ENCODE results near the gene TUBGCP6. TPM values are rescaled to one million over a fixed set of nuclear protein-coding genes. Genes with fewer than 3 reads are reported as not detected.

TUBGCP6 gene
- total and polyA plus RNA-seq, 2 donors (not counting 1 experiment from before 2014, with no cell fraction given), result 137 to 178 TPM

GRCh38 chr22:50178871-50179869 lies 65.7 kb downstream of the TUBGCP6 start:
- H3K4me2 ChIP-seq (replicated peaks; ENCODE audit: low read depth, low read length, poor library complexity, severe bottlenecking), result peak overlapping the region; percentile 29
- ATAC-seq (ENCODE audit: low read depth) (no peak), DNase-seq (no peak)
- H3K27ac ChIP-seq (ENCODE audit: low read length in 2 of 2), result no peak overlapping the region
- H3K4me3 ChIP-seq (ENCODE audit: control extremely low read depth in 1 of 5, extremely low read depth in 1 of 5, insufficient read depth in 1 of 5, low read depth in 2 of 5, low read length in 4 of 5), result no peak overlapping the region
- peaks cover 23% of the 10 kb centered on the region for H3K4me1 Mint-ChIP-seq
- no peak overlapping the region for H2AFZ ChIP-seq (ENCODE audit: insufficient read depth, low read depth, low read length, poor library complexity, severe bottlenecking)
- peaks cover 13% of the 10 kb centered on the region for H3K27me3 Mint-ChIP-seq
- H3K27me3 ChIP-seq (replicated peaks in 1 of 4; ENCODE audit: control extremely low read depth in 1 of 4, control insufficient read depth in 3 of 4, insufficient read depth in 4 of 4, low read length in 3 of 4), result peaks cover 0 to 15% (median 0%) of the 10 kb centered on the region in 4 experiments
- H4K20me1 ChIP-seq (ENCODE audit: control insufficient read depth, insufficient read depth, low read length, poor library complexity, severe bottlenecking), result no peaks in the 10 kb centered on the region
- no peaks in the 10 kb centered on the region for H3K36me3 ChIP-seq (replicated peaks in 1 of 2; ENCODE audit: control extremely low read depth in 1 of 2, control insufficient read depth in 1 of 2, extremely low read depth in 1 of 2, insufficient read depth in 2 of 2, low read length in 1 of 2)
- H3K9me3 ChIP-seq (ENCODE audit: control extremely low read depth in 1 of 3, control insufficient read depth in 2 of 3, insufficient read depth in 1 of 3, low read length in 2 of 3), result peaks cover 0 to 5% (median 0%) of the 10 kb centered on the region in 3 donors
- WGBS (ENCODE audit: insufficient coverage), result 93% methylated on average over 55 of the region's 64 CpGs
- no peak overlapping the region for H3K9ac ChIP-seq (ENCODE audit: low read length)
- H3K9me3 Mint-ChIP-seq (ENCODE audit: insufficient read depth), result no peaks in the 10 kb centered on the region
- POLR2A ChIA-PET, result no interaction called here
- peaks cover 19 to 22% of the 10 kb centered on the region in 2 donors for H3K4me1 ChIP-seq (ENCODE audit: control insufficient read depth in 2 of 2, insufficient read depth in 2 of 2, low read length in 2 of 2)
- TF ChIP-seq EZH2 (IDR thresholded peaks at IDR 0.05; ENCODE audit: borderline replicate concordance, insufficient read depth, low read depth, low read length, poor library complexity, severe bottlenecking), result no peak
- no peak for TF ChIP-seq CTCF (IDR thresholded peaks at IDR 0.05)
- H3K79me2 ChIP-seq (ENCODE audit: control insufficient read depth, insufficient read depth, low read length), result no peaks in the 10 kb centered on the region
- intact Hi-C loops (cut with micrococcal nuclease), result no loop called here
- CTCF ChIA-PET, result no interaction called here
- no peak overlapping the region for H3K4me3 Mint-ChIP-seq
- H3K27ac Mint-ChIP-seq, result no peak overlapping the region

GRCh38 chr22:50178471-50178864 lies 66.4 kb downstream of the TUBGCP6 start:
- Mint-ChIP-seq H3K9me3 (ENCODE audit: insufficient read depth) (no peaks in the 10 kb centered on the region), H3K4me3 (no peak overlapping the region), H3K4me1 (peaks cover 25% of the 10 kb centered on the region), H3K27ac (no peak overlapping the region), H3K27me3 (peaks cover 13% of the 10 kb centered on the region)
- POLR2A ChIA-PET, result no interaction called here
- no peak overlapping the region for H3K27ac ChIP-seq (ENCODE audit: low read length in 2 of 2)
- WGBS (ENCODE audit: insufficient coverage), result 91% methylated on average over 22 of the region's 22 CpGs
- H2AFZ ChIP-seq (ENCODE audit: insufficient read depth, low read depth, low read length, poor library complexity, severe bottlenecking), result no peak overlapping the region
- peaks cover 0 to 5% (median 0%) of the 10 kb centered on the region in 3 donors for H3K9me3 ChIP-seq (ENCODE audit: control extremely low read depth in 1 of 3, control insufficient read depth in 2 of 3, insufficient read depth in 1 of 3, low read length in 2 of 3)
- H4K20me1 ChIP-seq (ENCODE audit: control insufficient read depth, insufficient read depth, low read length, poor library complexity, severe bottlenecking), result no peaks in the 10 kb centered on the region
- peaks cover 22 to 28% of the 10 kb centered on the region in 2 donors for H3K4me1 ChIP-seq (ENCODE audit: control insufficient read depth in 2 of 2, insufficient read depth in 2 of 2, low read length in 2 of 2)
- no peak for DNase-seq
- no peaks in the 10 kb centered on the region for H3K36me3 ChIP-seq (replicated peaks in 1 of 2; ENCODE audit: control extremely low read depth in 1 of 2, control insufficient read depth in 1 of 2, extremely low read depth in 1 of 2, insufficient read depth in 2 of 2, low read length in 1 of 2)
- peaks cover 0 to 9% (median 0%) of the 10 kb centered on the region in 4 experiments for H3K27me3 ChIP-seq (replicated peaks in 1 of 4; ENCODE audit: control extremely low read depth in 1 of 4, control insufficient read depth in 3 of 4, insufficient read depth in 4 of 4, low read length in 3 of 4)
- CTCF ChIA-PET, result no interaction called here
- no peak overlapping the region for H3K4me3 ChIP-seq (ENCODE audit: control extremely low read depth in 1 of 5, extremely low read depth in 1 of 5, insufficient read depth in 1 of 5, low read depth in 2 of 5, low read length in 4 of 5)
- intact Hi-C loops (cut with micrococcal nuclease), result no loop called here
- H3K79me2 ChIP-seq (ENCODE audit: control insufficient read depth, insufficient read depth, low read length), result no peaks in the 10 kb centered on the region
- no peak overlapping the region for H3K4me2 ChIP-seq (replicated peaks; ENCODE audit: low read depth, low read length, poor library complexity, severe bottlenecking)
- TF ChIP-seq EZH2 (IDR thresholded peaks at IDR 0.05; ENCODE audit: borderline replicate concordance, insufficient read depth, low read depth, low read length, poor library complexity, severe bottlenecking), result no peak
- no peak for TF ChIP-seq CTCF (IDR thresholded peaks at IDR 0.05)
- no peak overlapping the region for H3K9ac ChIP-seq (ENCODE audit: low read length)
- ATAC-seq (ENCODE audit: low read depth), result no peak

Data from B cell (primary cell).